ENCODE results near the gene BLMH.

BLMH gene, protein sequence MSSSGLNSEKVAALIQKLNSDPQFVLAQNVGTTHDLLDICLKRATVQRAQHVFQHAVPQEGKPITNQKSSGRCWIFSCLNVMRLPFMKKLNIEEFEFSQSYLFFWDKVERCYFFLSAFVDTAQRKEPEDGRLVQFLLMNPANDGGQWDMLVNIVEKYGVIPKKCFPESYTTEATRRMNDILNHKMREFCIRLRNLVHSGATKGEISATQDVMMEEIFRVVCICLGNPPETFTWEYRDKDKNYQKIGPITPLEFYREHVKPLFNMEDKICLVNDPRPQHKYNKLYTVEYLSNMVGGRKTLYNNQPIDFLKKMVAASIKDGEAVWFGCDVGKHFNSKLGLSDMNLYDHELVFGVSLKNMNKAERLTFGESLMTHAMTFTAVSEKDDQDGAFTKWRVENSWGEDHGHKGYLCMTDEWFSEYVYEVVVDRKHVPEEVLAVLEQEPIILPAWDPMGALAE

DNA sequence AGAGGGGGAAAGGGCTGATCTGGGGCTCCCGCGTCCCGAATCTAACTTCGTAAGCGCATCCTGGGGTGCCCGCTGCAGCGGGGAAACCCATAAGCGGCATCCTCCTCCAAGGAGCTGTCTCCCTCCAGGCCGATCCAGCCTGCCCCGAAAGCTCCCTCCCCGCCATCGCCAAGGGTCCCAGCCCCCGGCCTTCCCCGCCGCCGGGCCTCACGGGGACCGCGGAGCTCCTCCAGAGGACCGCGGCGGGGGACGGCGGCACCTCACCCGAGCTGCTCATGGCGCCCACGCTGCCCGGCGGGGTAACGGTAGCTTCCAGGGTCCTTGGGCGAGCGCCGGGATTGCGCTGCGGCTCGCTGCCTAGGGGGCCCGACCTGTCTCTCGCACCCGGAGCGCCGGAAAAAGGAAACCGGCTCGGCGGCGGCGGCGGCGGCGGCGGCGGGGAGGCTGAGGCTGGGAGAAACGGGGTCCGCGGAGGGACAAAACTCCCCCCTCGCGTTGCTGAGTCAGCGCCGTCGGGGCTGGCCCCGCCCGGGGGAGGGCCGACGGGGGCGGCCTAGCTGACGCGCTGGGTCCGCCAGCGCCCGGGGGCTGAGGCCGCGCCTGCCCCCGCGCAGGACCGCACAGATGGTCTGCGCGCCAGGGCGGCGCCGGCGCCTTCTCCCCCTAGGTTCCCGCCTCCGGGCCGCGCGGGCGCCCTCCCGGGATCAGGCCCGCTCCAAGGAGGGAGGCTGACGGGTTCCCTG, at the start of gene BLMH:
TSS of gene BLMH (minus strand) at position 402 of the 743 bp plus-strand sequence. CDS start at position 277, 125 bp downstream.
- DNase-seq (ENCODE audit: low read depth, low spot score): peak; percentile 54

DNA sequence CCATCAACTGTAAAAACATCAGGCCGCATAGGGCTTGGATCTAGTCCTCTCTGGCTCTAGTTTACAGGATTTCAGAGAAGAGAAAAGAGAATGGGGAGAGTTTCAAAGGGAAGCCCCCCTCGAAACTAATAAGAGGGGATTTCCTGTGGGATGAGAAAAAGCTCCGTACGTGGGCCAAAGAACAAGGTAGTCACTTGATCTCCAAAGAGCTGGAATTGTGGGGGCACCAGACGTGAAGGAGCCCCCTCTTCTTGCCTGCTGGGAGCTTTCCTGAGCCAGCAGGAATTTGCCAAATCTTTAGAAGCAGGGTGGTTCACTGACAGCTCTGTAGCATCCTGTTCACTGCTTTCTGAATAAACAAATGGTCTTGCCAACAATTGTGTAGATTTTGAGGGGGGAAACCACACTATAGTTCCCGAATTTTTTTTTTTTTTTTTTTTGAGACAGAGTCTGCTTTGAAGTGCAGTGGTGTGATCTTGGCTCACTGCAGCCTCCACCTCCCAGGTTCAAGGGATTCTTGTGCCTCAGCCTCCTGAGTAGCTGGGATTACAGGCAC, 49.1 kb upstream of the BLMH start:
- no peak for DNase-seq (ENCODE audit: low read depth, low spot score)

DNA sequence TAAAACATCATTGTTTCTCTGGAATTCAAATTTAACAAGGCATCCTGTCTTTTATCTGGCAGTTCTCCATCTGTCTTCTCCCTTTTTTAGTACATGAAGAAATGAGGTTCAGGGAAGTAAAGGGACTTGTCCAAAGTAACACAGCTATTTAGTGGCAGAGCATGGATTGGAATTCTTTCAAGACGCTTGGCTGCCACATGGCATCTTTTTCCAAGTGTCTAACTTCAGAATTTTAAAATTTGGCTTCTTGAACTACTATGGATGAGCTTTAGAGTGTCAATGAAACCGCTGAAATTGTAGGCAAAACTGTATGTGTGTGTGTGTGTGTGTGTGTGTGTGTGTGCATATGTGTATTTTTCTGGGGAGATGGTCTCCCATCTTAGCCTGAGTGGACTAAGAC, 47.3 kb upstream of the BLMH start:
- DNase-seq (ENCODE audit: low read depth, low spot score): no peak

DNA sequence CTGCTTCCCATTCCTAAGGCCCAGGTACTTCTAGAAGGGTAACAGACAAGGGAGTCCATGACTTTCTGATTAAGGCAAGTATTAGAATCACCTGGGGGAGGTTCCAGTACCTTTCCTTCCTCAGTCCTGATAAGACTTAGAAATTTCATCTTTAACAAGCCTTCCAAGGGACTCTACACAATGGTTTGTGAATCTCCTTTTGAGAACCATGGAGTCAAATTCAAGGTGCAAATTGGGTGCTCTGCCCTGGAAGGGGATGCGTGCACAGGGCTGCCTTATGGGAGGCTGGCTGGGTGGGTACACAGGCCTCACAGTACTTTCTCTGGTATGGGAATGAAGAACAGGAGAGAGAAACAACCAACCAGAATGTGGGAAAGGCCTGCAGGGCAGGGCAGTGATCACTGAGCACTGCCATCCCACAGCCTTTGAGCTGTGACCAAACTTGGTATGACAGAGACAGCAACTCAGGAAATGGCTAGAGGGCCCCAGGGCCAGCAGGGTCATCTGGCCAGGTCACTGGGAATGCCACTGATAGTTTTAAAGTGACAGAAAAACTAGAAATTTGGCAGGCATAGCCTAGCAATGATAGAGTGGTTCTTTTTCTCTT, 45.8 kb upstream of the BLMH start:
- no peak for DNase-seq (ENCODE audit: low read depth, low spot score)

DNA sequence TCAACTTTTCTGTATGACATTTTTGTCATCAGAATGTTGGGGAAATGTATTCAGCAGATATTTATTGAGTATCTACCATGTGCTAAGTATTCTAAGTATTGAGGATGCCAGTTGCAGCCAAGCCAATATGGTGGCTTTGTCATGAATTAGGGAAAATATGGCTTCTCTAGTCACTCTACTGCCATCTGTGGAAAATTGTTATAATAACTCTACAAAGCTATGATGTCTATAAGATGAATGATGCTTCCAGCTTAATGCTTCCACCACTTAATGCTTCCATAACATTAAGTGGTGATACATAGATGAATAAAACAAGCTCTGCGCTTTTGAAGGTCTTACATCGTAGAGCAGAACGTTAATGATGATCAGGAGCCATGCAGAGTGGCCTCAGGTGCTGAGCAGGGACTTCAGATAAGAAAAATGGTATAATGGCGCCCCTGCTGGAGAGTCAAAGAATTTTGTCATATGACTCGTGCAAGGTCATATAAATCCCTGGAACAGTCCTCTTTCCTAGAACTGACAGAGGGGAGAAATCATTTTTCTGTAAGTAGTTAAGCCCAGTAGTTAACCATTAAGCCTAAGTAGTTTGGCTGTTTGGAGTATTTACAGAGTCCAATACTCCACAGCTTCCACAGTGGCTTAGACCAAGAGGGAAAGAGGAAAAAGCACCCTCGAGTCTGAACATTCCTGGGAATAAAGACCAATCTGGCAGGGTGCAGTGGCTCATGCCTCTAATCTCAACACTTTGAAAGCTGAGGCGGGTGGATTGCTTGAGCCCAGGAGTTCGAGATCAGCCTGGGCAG, 44.8 kb upstream of the BLMH start:
- DNase-seq (ENCODE audit: low read depth, low spot score): peak; percentile 43

DNA sequence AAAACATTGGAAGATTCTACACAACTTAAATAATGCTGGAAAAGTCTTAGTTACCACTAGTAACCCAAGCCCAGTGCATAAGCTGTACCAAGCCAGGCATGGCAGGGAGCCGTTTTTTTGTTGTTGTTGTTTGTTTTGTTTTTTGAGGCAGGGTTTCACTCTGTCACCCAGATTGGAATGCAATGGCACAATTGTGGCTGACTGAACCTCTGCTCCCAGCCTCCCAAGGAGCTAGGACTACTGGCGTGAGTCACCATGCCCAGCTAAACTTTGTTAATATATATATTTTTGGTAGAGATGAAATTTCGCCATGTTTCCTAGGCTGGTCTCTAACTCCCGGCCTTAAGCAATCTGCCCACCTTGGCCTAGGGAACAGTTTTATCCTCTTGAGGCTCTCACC, 42.7 kb upstream of the BLMH start:
- no peak for DNase-seq (ENCODE audit: low read depth, low spot score)

DNA sequence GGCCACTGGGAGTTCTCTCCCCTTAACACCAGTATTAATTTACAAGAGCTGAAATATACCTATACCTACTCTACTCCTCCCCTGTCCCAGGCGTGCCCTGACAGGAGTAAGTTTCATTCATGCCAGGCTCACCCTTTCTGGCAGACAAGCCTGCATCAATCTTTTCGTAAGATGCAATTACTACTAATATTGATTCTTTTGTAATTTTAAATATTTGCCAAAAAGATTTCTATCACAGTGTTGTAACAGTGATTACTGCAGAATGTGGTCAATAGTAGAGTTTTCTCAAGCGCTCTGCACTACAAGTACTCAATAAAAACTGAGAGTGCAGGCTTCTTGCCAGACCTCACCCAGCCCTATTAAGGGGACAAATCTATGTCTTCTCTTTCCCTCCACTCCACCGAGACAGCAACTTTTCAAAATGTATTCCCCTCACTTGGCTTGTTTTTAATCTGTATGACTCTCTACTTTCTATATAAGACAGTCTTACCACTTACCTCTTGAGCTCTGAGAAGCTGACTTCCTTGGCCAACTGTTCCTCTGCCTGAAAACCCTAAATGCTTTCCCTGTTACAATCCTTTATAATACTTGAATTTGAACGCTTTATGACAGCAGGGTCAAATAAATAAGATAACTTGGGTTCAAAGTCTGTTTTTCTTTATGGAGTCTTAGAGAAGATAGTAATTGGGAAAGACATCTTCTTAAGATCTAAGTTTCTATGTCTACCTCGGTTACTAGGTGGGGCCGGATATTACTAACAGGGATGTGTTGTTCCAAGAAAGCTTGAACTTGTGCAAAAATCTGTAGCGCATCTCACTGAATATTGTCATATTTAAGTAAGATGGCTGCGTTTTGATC, 42.0 kb upstream of the BLMH start, which contains the start of gene TMIGD1:
TSS of gene TMIGD1 (minus strand) at position 555 of the 858 bp plus-strand sequence. CDS start 1,924 bp downstream, outside the sequence.
- DNase-seq (ENCODE audit: low read depth, low spot score): no peak

DNA sequence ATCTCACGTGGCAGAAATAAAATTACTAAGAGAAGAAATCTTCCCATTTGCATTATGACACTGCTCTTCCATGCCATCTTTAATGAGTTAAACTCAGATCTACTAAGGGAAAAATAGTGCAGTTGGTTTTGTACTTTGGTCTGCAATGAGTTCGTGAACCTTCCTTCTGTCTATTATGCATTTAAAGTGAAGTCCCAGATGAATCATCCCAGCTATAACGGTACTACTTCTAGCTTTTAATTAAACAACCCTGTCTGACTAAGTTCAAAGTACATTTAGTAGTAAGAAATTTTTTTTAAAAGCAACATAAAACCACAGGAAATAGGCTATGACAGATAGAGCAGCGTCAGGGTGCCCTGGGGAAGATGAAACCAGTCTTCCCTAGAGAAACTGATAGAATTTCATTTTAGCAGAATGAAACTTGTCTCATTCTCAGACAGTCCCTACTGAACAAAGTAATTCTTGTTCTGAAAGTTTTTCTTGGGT, 40.4 kb upstream of the BLMH start:
- DNase-seq (ENCODE audit: low read depth, low spot score): peak; percentile 20

DNA sequence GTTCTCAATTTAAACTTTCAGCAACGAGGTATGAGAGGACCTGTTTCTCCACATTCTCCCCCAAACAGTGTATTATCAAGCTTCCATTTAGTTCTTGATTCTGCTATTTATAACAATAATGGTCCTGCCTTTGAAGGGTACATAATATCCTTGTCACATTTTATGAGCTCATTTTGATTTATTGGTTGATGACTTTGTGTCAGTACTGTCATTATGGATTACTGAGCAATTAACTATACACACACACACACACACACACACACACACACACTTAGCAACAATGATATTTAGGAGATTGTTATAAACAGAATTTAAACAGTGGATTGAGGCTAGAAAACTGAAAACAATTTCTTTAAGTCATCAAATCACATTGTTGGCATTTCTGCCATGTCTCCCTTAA, 35.1 kb upstream of the BLMH start:
- DNase-seq (ENCODE audit: low read depth, low spot score): no peak

DNA sequence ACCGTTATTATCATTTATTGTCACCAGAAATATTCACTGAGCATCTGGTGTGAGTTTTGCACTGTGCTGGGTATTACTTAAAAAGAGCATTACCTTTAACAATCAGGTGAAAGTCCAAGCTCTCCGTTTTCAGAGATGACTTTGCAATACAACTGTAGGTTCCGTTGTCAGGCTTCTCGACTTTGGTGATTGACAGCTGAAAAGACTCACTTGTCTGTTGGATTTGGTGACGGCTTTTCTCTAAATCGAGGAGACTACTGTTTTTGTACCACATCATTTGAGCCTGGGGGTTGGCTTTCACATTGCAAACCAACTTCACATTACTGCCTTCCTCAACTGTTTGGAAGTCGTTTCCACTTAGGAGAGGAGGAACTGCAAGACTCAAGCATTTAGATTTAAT, 33.0 kb upstream of the BLMH start:
- no peak for DNase-seq (ENCODE audit: low read depth, low spot score)

DNA sequence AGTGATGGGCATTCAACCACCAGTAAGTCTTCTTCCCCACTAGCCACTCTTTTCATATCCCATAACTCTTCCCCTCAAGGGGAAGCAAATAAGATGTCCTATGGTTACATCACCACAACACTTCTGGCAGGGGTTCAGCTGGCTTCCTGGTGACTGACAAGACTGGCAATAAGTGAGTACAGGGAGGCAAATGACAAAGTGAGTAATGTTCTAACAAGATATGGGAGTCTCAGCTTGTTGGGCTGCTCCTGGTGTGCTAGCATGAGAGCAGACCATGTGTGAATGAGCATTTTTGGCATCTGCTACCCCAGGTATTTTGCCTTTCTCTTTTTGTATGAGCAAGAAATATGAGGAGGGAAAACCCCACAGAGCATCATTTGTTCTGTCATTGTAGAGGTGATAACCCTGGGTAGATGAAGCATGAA, 32.2 kb upstream of the BLMH start:
- no peak for DNase-seq (ENCODE audit: low read depth, low spot score)

DNA sequence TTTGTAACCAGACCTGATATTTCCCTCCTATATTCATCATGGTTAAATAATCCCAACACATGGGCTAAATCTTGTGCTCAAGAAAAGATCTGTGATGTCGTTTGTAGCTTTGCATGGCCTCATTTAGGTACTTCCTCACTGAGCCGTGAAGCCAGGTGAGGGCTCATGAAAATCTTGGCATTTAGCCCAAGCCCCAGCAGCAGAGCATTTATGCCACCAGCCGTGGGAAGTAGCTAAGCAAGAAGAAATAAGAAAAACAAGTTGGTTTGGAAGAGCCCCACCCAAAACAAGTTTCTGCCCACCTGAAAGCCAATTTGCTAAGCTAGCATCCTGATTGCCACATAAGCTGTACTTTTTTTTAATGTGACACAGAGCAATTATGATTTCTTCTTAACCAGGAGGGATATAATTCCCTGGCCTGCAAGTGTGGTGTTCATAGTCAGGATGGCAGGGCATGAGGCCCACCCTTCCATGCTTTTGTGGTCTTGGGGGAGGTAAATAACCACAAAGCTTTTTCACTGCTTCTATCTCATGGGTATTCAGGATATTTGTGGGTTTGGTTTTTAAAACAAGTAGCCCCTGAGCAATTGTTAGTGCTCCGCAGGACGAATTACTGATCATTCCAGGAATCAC, 31.6 kb upstream of the BLMH start:
- no peak for DNase-seq (ENCODE audit: low read depth, low spot score)

DNA sequence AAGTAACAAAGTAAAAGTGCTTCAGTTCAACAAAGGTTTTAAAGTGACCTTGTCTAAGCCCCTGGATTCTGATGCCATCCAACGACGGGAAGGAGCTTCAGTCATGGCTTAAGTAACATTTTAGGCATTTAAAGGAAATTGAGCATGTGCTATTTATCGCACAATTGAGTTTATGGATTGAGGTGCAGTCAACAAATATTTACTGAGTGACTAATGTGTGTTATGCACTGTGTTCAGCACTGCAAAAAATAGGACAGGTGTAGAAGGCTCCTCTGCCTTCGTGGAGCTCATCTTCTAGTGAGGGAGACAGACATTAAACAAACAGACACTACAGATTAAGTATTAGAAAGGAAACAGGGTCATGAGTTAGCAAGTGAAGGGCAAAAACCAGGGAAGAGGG, 29.6 kb upstream of the BLMH start:
- no peak for DNase-seq (ENCODE audit: low read depth, low spot score)

DNA sequence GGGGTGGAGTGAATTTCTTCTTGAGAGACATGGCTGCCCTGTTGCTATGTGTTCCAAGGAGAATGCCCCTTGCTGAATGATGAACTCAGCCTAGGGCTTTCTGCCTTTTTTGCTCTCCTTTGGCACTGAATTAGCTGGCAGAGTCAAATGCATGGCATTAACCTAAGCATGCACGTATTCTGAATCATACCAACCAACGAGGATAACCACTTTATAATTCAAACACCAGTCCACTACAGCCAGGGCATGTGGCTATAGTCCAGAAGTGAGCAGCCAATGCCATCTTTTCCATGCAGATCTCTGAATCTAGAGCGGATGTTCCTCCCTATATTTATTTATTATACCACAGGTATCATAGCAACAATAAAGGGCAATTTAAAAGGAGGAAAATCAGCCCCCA, 26.4 kb upstream of the BLMH start:
- no peak for DNase-seq (ENCODE audit: low read depth, low spot score)

DNA sequence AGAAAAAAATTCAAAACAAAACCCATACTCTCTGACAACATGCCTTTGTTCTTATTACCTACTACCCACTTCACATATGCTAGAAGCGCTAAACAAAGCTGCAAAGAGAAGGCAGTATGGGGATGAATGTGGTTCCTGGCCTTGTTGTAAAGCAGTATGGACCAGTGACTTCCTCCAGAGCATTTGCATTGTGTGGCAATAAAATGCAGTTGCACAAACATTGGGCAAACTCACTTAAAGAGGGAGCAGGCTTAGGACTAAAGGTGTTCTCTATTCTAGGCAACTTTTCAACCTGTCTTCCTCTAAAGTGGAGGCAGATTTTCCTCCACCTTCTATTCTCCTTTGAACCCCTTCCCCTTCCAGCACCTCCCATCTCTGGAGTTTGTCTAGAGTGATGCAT, 25.0 kb upstream of the BLMH start:
- no peak for DNase-seq (ENCODE audit: low read depth, low spot score)

DNA sequence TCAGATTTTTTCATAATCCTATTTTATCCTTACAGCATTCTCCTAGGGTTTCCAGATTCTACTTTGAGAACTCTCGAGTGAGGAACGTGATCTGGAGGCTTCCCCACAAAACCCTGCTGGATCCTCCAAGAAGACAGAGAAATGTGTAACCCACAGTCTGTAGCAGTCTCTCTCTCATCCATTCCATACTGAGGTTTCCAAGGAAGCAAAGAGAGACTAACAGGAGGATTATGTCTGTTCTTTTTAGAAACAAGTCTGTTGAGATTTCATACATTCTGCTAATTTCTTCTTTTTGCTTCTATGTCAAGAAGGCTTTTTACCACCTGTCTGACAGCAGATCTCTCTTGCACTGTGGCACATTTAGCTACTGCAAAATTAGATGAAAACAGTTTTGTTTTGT, 23.4 kb upstream of the BLMH start:
- DNase-seq (ENCODE audit: low read depth, low spot score): no peak

DNA sequence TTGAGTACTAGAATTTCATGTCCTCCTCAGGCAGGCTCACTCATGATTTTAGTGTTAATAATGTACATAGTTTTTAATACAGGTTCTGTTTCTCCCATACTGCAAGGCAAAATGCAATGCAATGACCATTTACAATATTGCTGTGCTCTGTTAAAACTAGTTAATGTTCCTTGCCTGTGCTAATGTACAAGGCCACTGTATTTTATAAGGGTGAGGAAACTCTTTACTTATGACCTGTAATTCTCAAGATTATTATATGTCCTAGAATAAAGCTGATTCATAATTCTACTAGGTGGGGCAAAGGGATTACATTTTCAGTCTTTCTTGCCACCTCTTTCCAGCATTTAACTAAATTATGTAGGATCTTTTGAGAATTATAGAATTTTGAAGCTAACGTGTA, 22.7 kb upstream of the BLMH start:
- DNase-seq (ENCODE audit: low read depth, low spot score): no peak

DNA sequence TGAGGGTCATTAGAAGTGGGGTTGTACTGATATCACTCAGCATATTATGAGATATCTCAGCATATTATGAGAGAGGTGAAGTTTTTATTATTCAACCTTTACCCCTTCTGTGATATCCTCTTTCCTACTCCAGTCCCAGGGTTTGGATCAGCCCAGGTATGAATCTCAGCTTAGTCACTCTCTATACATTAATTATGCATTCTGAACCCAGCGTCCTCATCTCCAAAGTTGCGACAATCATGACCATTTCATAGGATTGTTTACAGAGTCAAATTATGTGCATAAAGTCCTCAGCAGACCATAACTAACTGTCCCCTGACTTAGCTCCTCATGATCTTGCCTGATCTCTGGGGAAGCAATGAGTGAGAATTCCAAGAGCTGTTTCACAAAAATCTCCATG, 20.5 kb upstream of the BLMH start:
- no peak for DNase-seq (ENCODE audit: low read depth, low spot score)

DNA sequence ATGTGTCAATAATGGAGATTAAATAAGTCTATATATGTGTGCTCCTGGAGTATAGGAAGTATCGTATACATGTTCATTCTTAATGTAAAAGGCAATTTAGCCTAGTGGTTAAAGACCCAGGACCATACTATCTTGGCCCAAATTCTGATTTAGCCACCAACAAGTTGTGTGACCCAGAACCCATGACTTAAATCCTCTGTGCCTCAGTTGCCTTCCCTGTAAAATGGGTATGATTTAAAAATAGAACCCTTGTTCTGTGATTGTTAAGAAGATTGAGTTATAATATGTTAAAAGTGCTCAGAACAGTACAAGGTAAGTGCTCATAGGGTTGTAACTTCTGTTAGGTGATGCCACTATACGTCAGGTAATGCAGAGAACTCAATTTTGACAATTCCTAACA, 18.8 kb upstream of the BLMH start:
- no peak for DNase-seq (ENCODE audit: low read depth, low spot score)

DNA sequence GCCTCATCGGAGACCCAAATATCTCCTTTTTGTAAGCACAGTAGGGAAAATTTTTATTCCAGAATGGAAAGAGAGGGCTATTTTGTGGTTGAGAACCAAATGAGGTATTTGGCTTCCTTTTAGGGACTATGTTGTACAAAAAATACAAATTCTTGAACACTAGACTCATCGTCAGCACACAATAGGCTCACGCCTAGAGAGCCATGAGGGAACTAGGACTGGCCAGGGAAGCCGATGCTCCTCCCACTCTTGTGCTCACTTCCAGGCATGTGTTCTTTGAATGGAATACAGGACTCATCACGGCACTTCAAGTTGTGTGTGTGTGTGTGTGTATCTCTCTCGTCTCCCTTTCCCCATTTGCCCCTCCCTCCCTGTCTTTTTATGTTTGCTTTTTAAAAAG, 17.8 kb upstream of the BLMH start:
- no peak for DNase-seq (ENCODE audit: low read depth, low spot score)

Measured in activated CD4-positive, CD25-positive, alpha-beta regulatory T cell treated with anti-CD3 and anti-CD28 coated beads, Interleukin-2, amount 50 U/mL, for 16 hours (primary cell).